Fibroblast of lung (primary cell): ENCODE results near the gene S100A10. TPM values are rescaled to one million over a fixed set of nuclear protein-coding genes. Genes with fewer than 3 reads are reported as not detected.

Experiments used
- DNase-seq, 2 donors: peaks; one replicate each; pipeline versions ENCODE4 v3.0.0 to v3.0.0-alpha.2; 2010; ENCODE audit warnings: low read depth in 2 of 2
- H2AFZ ChIP-seq: 2 replicates; pipeline ENCODE4 v1.5.1; 2012; ENCODE audit warnings: low read length, control low read depth, inconsistent platforms
- H3K27ac ChIP-seq: 2 replicates; pipeline ENCODE4 v1.5.1; 2011; ENCODE audit warnings: low read length, control low read depth; ENCODE audit not compliant: insufficient read depth
- H3K27me3 ChIP-seq: 2 replicates; pipeline ENCODE4 v1.5.1; 2011; ENCODE audit warnings: mild to moderate bottlenecking, low read length; ENCODE audit not compliant: control insufficient read depth, insufficient read depth
- H3K36me3 ChIP-seq: 2 replicates; pipeline ENCODE4 v1.5.1; 2011; ENCODE audit warnings: low read length; ENCODE audit not compliant: control insufficient read depth, insufficient read depth
- H3K4me1 ChIP-seq: 2 replicates; pipeline ENCODE4 v1.5.1; 2011; ENCODE audit warnings: low read length; ENCODE audit not compliant: control insufficient read depth, insufficient read depth; ENCODE audit errors: extremely low read depth
- H3K4me2 ChIP-seq: 2 replicates; pipeline ENCODE4 v1.5.1; 2011; ENCODE audit warnings: low read length, control low read depth; ENCODE audit not compliant: insufficient read depth; ENCODE audit errors: extremely low read depth
- H3K4me3 ChIP-seq, 4 experiments: fragments of 200-600 bp in 1 of 4; sonication (generic) in 1 of 4; replicated peaks in 1 of 4; 2 replicates each; pipeline ENCODE4 v1.5.1; 2011 to 2016; ENCODE audit warnings: low read length in 4 of 4, low read depth in 3 of 4, mild to moderate bottlenecking in 3 of 4, control low read depth in 2 of 4, inconsistent platforms in 1 of 4, mixed read lengths in 1 of 4; ENCODE audit not compliant: insufficient read depth in 1 of 4; ENCODE audit errors: control extremely low read depth in 1 of 4
- H3K79me2 ChIP-seq: 2 replicates; pipeline ENCODE4 v1.5.1; 2012; ENCODE audit warnings: mild to moderate bottlenecking, low read length, inconsistent platforms; ENCODE audit not compliant: control insufficient read depth, insufficient read depth
- H3K9ac ChIP-seq: 2 replicates; pipeline ENCODE4 v1.5.1; 2011; ENCODE audit warnings: mild to moderate bottlenecking, low read length, control low read depth; ENCODE audit not compliant: insufficient read depth
- H3K9me3 ChIP-seq: 2 replicates; pipeline ENCODE4 v1.5.1; 2012; ENCODE audit warnings: low read depth, low read length; ENCODE audit not compliant: control insufficient read depth, insufficient read depth
- H4K20me1 ChIP-seq: 2 replicates; pipeline ENCODE4 v1.5.1; 2011; ENCODE audit warnings: low read length; ENCODE audit not compliant: control insufficient read depth, insufficient read depth; ENCODE audit errors: extremely low read depth
- EZH2 ChIP-seq: IDR thresholded peaks from 2 replicates; pipeline ENCODE4 v1.5.1; 2012; ENCODE audit warnings: low read length, control low read depth, mild to moderate bottlenecking; ENCODE audit errors: missing control alignments
- polyA plus RNA-seq, 2 donors: library from polyadenylated mRNA; depleted of rRNA in 1 of 2; stranded (reverse) in 1 of 2; unstranded in 1 of 2; fragments of >200 nt; gene quantifications; 2 replicates each; pipeline ENCODE4 v1.2.1, GENCODE V29; 2011 to 2012; ENCODE audit warnings: missing spikeins in 1 of 2
- total RNA-seq: library from RNA; depleted of rRNA; stranded (reverse); fragments of >200 nt; gene quantifications from 2 replicates; pipeline ENCODE4 v1.2.1, GENCODE V29; 2014
- TF ChIP-seq, protein P1 (sequence below), 2 donors: IDR thresholded peaks in 1 of 2; conservative IDR thresholded peaks in 1 of 2; 1 replicate in 1 of 2; 2 replicates in 1 of 2; pipeline ENCODE4 v1.5.1; 2011 to 2012; ENCODE audit warnings: low read length in 2 of 2, control low read depth in 1 of 2, inconsistent platforms in 1 of 2, low read depth in 1 of 2, mild to moderate bottlenecking in 1 of 2

The S100A10 gene
- total and polyA plus RNA-seq, 2 donors (not counting 1 experiment from before 2014, with no cell fraction given) = 141 to 750 TPM

DNA sequence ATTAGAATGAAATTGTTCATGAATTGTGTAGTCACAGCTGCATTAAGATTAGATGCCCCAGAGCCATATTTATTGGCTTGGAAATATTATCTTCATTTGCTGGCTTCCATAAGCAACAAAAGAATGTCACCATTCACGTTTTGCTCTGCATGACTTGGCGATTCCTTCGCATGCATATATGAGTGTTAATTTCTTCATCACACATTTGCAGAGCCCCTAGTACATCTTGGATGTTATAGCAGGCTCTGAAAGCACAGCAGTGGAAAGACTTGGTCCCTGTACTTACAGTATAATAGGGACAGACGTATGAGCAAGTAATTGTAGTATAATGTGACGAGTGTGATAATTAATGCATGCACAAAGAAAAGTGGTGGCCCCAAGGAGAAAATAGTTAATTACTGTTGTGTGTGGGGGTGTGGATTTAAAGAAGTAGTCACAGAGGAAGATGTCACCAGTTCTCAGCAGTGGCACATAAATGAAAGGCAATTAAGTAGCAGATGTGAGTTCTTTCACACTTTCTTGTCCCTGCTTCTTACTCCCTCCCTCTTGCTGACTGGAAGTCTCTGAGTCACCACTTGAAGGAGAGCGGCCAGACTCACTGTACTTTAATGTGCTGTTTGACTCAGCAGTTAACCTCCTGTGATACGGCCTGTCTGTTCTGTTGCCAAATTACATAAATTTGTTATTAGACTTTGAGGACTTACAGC lies 21.0 kb downstream of the S100A10 start:
- TF ChIP-seq EZH2 = no peak
- TF ChIP-seq, protein P1, sequence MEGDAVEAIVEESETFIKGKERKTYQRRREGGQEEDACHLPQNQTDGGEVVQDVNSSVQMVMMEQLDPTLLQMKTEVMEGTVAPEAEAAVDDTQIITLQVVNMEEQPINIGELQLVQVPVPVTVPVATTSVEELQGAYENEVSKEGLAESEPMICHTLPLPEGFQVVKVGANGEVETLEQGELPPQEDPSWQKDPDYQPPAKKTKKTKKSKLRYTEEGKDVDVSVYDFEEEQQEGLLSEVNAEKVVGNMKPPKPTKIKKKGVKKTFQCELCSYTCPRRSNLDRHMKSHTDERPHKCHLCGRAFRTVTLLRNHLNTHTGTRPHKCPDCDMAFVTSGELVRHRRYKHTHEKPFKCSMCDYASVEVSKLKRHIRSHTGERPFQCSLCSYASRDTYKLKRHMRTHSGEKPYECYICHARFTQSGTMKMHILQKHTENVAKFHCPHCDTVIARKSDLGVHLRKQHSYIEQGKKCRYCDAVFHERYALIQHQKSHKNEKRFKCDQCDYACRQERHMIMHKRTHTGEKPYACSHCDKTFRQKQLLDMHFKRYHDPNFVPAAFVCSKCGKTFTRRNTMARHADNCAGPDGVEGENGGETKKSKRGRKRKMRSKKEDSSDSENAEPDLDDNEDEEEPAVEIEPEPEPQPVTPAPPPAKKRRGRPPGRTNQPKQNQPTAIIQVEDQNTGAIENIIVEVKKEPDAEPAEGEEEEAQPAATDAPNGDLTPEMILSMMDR (conservative IDR thresholded peaks at IDR 0.05 in 1 of 2, IDR thresholded peaks at IDR 0.05 in 1 of 2; ENCODE audit: low read depth in 1 of 2, low read length in 2 of 2) = no peak
- Histone ChIP-seq H3K27me3 (no peaks in the 10 kb centered on the region), H3K4me1 (peaks cover 11% of the 10 kb centered on the region), H3K9me3 (no peaks in the 10 kb centered on the region), H3K36me3 (no peaks in the 10 kb centered on the region), H3K4me2 (peak overlapping the region; percentile 63), H3K4me3 (no peak overlapping the region), H3K27ac (no peak overlapping the region), H3K9ac (no peak overlapping the region), H3K79me2 (no peaks in the 10 kb centered on the region), H2AFZ (no peak overlapping the region), H4K20me1 (no peaks in the 10 kb centered on the region)
- peak; percentile 78 to 95 for DNase-seq

DNA sequence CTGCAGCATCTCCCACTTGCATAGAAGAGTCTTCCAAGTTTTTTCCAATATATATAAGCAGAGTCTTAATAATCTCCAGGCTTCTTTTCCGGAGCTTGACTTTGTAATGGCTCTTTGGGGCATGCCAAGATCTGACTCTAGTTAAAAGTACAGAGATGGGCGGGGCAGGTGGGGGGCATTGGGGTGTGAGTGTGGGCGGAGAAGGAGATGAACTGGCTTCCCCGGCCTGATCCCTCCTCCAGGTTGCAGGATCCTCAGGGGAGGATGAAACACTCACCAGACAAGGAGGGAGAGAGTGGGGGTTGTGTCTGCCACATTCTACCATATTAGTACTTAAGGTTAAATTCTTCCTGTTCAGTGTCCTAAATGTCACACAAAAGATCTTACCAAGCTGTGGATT lies 23.0 kb downstream of the S100A10 start:
- H3K79me2 ChIP-seq = no peaks in the 10 kb centered on the region
- DNase-seq = no peak
- TF ChIP-seq EZH2 = no peak
- TF ChIP-seq, protein P1 (conservative IDR thresholded peaks at IDR 0.05 in 1 of 2, IDR thresholded peaks at IDR 0.05 in 1 of 2; ENCODE audit: low read depth in 1 of 2, low read length in 2 of 2) = no peak
- no peak overlapping the region for H3K4me3 ChIP-seq
- H4K20me1 ChIP-seq = no peaks in the 10 kb centered on the region
- no peak overlapping the region for H3K4me2 ChIP-seq
- H3K4me1 ChIP-seq = peaks cover 9% of the 10 kb centered on the region
- no peaks in the 10 kb centered on the region for H3K27me3 ChIP-seq
- no peaks in the 10 kb centered on the region for H3K9me3 ChIP-seq
- H2AFZ ChIP-seq = no peak overlapping the region
- H3K36me3 ChIP-seq = no peaks in the 10 kb centered on the region
- H3K9ac ChIP-seq = no peak overlapping the region
- no peak overlapping the region for H3K27ac ChIP-seq

DNA sequence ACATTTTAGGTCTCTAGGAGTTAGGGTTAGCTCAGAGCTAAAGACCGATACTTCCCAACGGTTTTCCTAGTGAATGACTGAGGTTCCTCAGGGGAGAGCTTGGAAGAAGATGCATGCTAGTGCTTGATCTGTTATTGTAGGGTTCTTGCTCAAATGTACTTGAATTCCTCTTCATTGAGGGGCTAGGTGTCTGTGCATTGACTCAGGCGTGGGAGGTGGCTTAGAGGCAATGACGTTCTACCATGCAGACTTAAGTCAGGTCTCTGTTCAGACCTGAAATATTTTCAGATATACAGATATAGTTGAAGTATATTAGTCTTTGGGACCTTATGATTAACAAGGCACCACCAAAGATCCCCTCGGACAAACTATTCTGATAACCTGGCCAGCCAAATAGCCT lies 23.5 kb downstream of the S100A10 start:
- no peaks in the 10 kb centered on the region for H3K9me3 ChIP-seq
- no peak for DNase-seq
- H3K9ac ChIP-seq = no peak overlapping the region
- H3K27ac ChIP-seq = no peak overlapping the region
- no peaks in the 10 kb centered on the region for H3K79me2 ChIP-seq
- H3K36me3 ChIP-seq = no peaks in the 10 kb centered on the region
- TF ChIP-seq, protein P1 (conservative IDR thresholded peaks at IDR 0.05 in 1 of 2, IDR thresholded peaks at IDR 0.05 in 1 of 2; ENCODE audit: low read depth in 1 of 2, low read length in 2 of 2) = no peak
- no peak for TF ChIP-seq EZH2
- H3K27me3 ChIP-seq = no peaks in the 10 kb centered on the region
- H4K20me1 ChIP-seq = no peaks in the 10 kb centered on the region
- H2AFZ ChIP-seq = no peak overlapping the region
- H3K4me1 ChIP-seq = peaks cover 9% of the 10 kb centered on the region
- H3K4me3 ChIP-seq = no peak overlapping the region
- H3K4me2 ChIP-seq = no peak overlapping the region
